Measurements from ENCODE around the gene CDK15.
"Not testable (repeated sequence)": the region's sequence is repeated elsewhere in the genome, so short reads cannot be mapped to it uniquely, and the experiment has no call there.

Gene CDK15

GRCh38 chr2:201796478-201796865, 9.9 kb upstream of the CDK15 start:
- DNase-seq (ENCODE audit: low read depth) = no peak
- TF ChIP-seq CTCF (IDR thresholded peaks at IDR 0.05; ENCODE audit: low read length, missing control alignments) = no peak
- no peak overlapping the region for H3K4me3 ChIP-seq (replicated peaks; ENCODE audit: low read depth, low read length)

GRCh38 chr2:201797175-201797840, 9.0 kb upstream of the CDK15 start:
- TF ChIP-seq CTCF (IDR thresholded peaks at IDR 0.05; ENCODE audit: low read length, missing control alignments) = no peak
- peak; percentile 21 for DNase-seq (ENCODE audit: low read depth)
- H3K4me3 ChIP-seq (replicated peaks; ENCODE audit: low read depth, low read length) = no peak overlapping the region

GRCh38 chr2:201798252-201798913, 8.0 kb upstream of the CDK15 start:
- DNase-seq (ENCODE audit: low read depth) = peak; percentile 49
- no peak overlapping the region for H3K4me3 ChIP-seq (replicated peaks; ENCODE audit: low read depth, low read length)
- no peak for TF ChIP-seq CTCF (IDR thresholded peaks at IDR 0.05; ENCODE audit: low read length, missing control alignments)

GRCh38 chr2:201798914-201799285, 7.4 kb upstream of the CDK15 start:
- peak; percentile 24 for TF ChIP-seq CTCF (IDR thresholded peaks at IDR 0.05; ENCODE audit: low read length, missing control alignments)
- peak; percentile 46 for DNase-seq (ENCODE audit: low read depth)
- H3K4me3 ChIP-seq (replicated peaks; ENCODE audit: low read depth, low read length) = not testable (repeated sequence)

GRCh38 chr2:201807452-201807999, 1.2 kb downstream of the CDK15 start:
- TF ChIP-seq CTCF (IDR thresholded peaks at IDR 0.05; ENCODE audit: low read length, missing control alignments) = no peak
- DNase-seq (ENCODE audit: low read depth) = peak; percentile 42
- H3K4me3 ChIP-seq (replicated peaks; ENCODE audit: low read depth, low read length) = no peak overlapping the region

GRCh38 chr2:201808027-201808426, 1.7 kb downstream of the CDK15 start:
- H3K4me3 ChIP-seq (replicated peaks; ENCODE audit: low read depth, low read length) = no peak overlapping the region
- TF ChIP-seq CTCF (IDR thresholded peaks at IDR 0.05; ENCODE audit: low read length, missing control alignments) = no peak
- no peak for DNase-seq (ENCODE audit: low read depth)
